ENCODE data around the gene CYP46A1. TPM values are rescaled to one million over a fixed set of nuclear protein-coding genes. Genes with fewer than 3 reads are reported as not detected.

The CYP46A1 gene
- total RNA-seq, 3 donors from 2014 or later (not counting 1 experiment from before 2014, with no cell fraction given) = 0.09 to 0.45 (median 0.09) TPM

DNA sequence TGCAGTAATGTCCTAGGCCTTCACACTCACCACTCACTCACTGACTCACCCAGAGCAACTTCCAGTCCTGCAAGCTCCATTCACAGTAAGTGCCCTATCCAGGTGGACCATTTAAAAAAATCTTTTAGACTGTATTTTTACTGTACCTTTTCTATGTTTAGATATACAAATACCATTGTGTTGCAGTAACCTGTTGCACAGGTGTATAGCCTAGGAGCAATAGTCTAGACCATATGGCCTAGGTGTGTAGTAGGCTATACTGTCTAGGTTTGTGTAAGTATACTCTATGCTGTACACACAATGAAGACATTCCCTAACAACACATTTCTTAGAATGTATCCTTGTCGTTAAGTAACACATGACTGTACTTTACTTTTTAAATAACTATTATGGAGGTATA lies 17.2 kb downstream of the CYP46A1 start:
- intact Hi-C loops (cut with micrococcal nuclease) = no loop called here
- H3K4me3 Mint-ChIP-seq = no peak overlapping the region
- H3K27ac Mint-ChIP-seq = no peak overlapping the region
- peaks cover 0 to 5% of the 10 kb centered on the region in 2 donors for H3K4me1 Mint-ChIP-seq
- Histone ChIP-seq H3K27me3 (ENCODE audit: control insufficient read depth, insufficient read depth, low read length) (no peaks in the 10 kb centered on the region), H3K27ac (ENCODE audit: low read length) (no peak overlapping the region), H3K4me3 (ENCODE audit: low read length) (no peak overlapping the region), H3K9me3 (ENCODE audit: control insufficient read depth, insufficient read depth, low read length) (peaks cover 10% of the 10 kb centered on the region), H3K4me1 (ENCODE audit: control insufficient read depth, insufficient read depth, low read length) (peaks cover 8% of the 10 kb centered on the region), H3K36me3 (ENCODE audit: control insufficient read depth, insufficient read depth, low read length) (no peaks in the 10 kb centered on the region)
- TF ChIP-seq, protein P1, sequence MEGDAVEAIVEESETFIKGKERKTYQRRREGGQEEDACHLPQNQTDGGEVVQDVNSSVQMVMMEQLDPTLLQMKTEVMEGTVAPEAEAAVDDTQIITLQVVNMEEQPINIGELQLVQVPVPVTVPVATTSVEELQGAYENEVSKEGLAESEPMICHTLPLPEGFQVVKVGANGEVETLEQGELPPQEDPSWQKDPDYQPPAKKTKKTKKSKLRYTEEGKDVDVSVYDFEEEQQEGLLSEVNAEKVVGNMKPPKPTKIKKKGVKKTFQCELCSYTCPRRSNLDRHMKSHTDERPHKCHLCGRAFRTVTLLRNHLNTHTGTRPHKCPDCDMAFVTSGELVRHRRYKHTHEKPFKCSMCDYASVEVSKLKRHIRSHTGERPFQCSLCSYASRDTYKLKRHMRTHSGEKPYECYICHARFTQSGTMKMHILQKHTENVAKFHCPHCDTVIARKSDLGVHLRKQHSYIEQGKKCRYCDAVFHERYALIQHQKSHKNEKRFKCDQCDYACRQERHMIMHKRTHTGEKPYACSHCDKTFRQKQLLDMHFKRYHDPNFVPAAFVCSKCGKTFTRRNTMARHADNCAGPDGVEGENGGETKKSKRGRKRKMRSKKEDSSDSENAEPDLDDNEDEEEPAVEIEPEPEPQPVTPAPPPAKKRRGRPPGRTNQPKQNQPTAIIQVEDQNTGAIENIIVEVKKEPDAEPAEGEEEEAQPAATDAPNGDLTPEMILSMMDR (IDR thresholded peaks at IDR 0.05) = no peak
- peaks cover 22 to 26% of the 10 kb centered on the region in 2 donors for H3K27me3 Mint-ChIP-seq (ENCODE audit: low read depth in 2 of 2)
- WGBS (ENCODE audit: insufficient coverage) = 83% methylated on average over 1 of the region's 1 CpG
- peaks cover 7 to 8% of the 10 kb centered on the region in 2 donors for H3K9me3 Mint-ChIP-seq
- peaks cover 18% of the 10 kb centered on the region for H3K36me3 Mint-ChIP-seq
- DNase-seq = no peak
- ATAC-seq = no peak

DNA sequence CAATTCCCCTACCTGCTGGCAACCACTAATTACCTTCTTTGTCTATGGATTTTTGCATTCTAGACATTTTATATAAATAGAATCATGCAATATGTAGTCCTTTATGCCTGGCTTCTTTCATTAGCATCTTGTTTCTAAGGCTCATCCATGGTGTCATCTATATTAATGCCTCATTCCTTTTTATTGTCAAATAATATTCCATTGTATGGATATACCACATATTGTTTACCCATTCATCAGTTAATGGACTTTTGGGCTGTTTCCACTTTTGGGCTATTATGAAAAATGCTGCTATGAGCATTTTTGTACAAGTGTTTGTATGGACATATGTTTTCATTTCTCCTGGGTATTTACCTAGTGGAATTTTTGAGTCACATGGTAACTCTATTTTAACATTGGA lies 18.0 kb downstream of the CYP46A1 start:
- Histone ChIP-seq H3K27ac (ENCODE audit: low read length) (no peak overlapping the region), H3K27me3 (ENCODE audit: control insufficient read depth, insufficient read depth, low read length) (no peaks in the 10 kb centered on the region), H3K36me3 (ENCODE audit: control insufficient read depth, insufficient read depth, low read length) (no peaks in the 10 kb centered on the region), H3K9me3 (ENCODE audit: control insufficient read depth, insufficient read depth, low read length) (peaks cover 10% of the 10 kb centered on the region), H3K4me3 (ENCODE audit: low read length) (no peak overlapping the region), H3K4me1 (ENCODE audit: control insufficient read depth, insufficient read depth, low read length) (peaks cover 8% of the 10 kb centered on the region)
- TF ChIP-seq, protein P1 (IDR thresholded peaks at IDR 0.05) = no peak
- Mint-ChIP-seq H3K9me3 (peaks cover 7 to 8% of the 10 kb centered on the region in 2 donors), H3K27me3 (ENCODE audit: low read depth in 2 of 2) (peaks cover 17 to 20% of the 10 kb centered on the region in 2 donors), H3K4me3 (no peak overlapping the region), H3K4me1 (peaks cover 0 to 5% of the 10 kb centered on the region in 2 donors), H3K27ac (no peak overlapping the region), H3K36me3 (peaks cover 18% of the 10 kb centered on the region)
- intact Hi-C loops (cut with micrococcal nuclease) = no loop called here
- DNase-seq (no peak), ATAC-seq (no peak)

DNA sequence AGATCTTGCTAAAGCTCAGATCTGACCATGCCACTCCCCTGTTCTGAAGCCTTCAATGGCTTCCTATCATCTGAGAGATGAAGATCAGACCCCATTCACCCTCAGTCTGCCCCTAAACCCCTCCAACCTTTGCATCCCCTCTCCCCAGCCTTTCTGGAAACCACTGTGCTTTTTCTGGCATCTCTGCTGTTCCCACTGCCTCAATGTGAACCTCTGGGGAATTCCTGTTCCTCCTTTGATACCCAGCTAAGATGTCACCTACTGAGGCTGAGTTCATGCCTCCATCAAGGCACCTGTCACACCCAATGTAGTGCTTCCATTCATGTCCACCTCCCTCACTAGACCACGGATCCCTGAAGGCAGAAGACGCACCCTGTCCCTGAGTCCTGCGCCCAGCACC lies 19.3 kb downstream of the CYP46A1 start:
- intact Hi-C loops (cut with micrococcal nuclease) = no loop called here
- Histone ChIP-seq H3K27me3 (ENCODE audit: control insufficient read depth, insufficient read depth, low read length) (no peaks in the 10 kb centered on the region), H3K4me1 (ENCODE audit: control insufficient read depth, insufficient read depth, low read length) (peaks cover 8% of the 10 kb centered on the region), H3K36me3 (ENCODE audit: control insufficient read depth, insufficient read depth, low read length) (no peaks in the 10 kb centered on the region), H3K9me3 (ENCODE audit: control insufficient read depth, insufficient read depth, low read length) (peaks cover 10% of the 10 kb centered on the region), H3K27ac (ENCODE audit: low read length) (no peak overlapping the region), H3K4me3 (ENCODE audit: low read length) (no peak overlapping the region)
- Mint-ChIP-seq H3K4me1 (peaks cover 0 to 5% of the 10 kb centered on the region in 2 donors), H3K27me3 (ENCODE audit: low read depth in 2 of 2) (peaks cover 11 to 13% of the 10 kb centered on the region in 2 donors), H3K27ac (no peak overlapping the region), H3K36me3 (peaks cover 18% of the 10 kb centered on the region), H3K4me3 (no peak overlapping the region), H3K9me3 (peaks cover 7 to 8% of the 10 kb centered on the region in 2 donors)
- ATAC-seq (no peak), DNase-seq (no peak)
- TF ChIP-seq, protein P1 (IDR thresholded peaks at IDR 0.05) = no peak
- 97% methylated on average over 3 of the region's 3 CpGs for WGBS (ENCODE audit: insufficient coverage)

DNA sequence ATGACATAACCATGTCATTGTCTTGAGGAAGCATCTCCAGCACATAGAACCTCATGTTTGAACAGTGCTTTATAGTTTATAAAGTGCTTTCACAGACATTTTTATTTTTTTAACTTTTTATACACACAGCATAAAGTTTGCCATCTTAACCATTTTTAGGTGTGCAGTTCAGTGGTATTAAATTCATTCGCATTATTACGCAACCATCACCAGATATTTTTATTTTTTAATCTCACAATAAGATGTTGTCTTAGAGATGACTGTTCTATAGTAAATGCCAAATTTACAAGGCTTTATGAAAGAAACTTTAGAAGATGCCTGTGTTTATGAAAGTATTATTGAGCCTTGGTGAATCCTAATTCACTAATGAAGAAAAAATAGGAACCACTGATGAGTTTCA lies 19.9 kb downstream of the CYP46A1 start:
- Mint-ChIP-seq H3K27ac (no peak overlapping the region), H3K4me3 (no peak overlapping the region), H3K36me3 (peaks cover 18% of the 10 kb centered on the region), H3K9me3 (peaks cover 7 to 8% of the 10 kb centered on the region in 2 donors), H3K27me3 (ENCODE audit: low read depth in 2 of 2) (peaks cover 11 to 13% of the 10 kb centered on the region in 2 donors), H3K4me1 (peaks cover 0 to 3% of the 10 kb centered on the region in 2 donors)
- no peak for DNase-seq
- ATAC-seq = no peak
- Histone ChIP-seq H3K4me1 (ENCODE audit: control insufficient read depth, insufficient read depth, low read length) (peaks cover 5% of the 10 kb centered on the region), H3K4me3 (ENCODE audit: low read length) (no peak overlapping the region), H3K36me3 (ENCODE audit: control insufficient read depth, insufficient read depth, low read length) (no peaks in the 10 kb centered on the region), H3K9me3 (ENCODE audit: control insufficient read depth, insufficient read depth, low read length) (peaks cover 10% of the 10 kb centered on the region), H3K27me3 (ENCODE audit: control insufficient read depth, insufficient read depth, low read length) (no peaks in the 10 kb centered on the region), H3K27ac (ENCODE audit: low read length) (no peak overlapping the region)
- no CpG with 5 or more reads among the region's 2 CpGs for WGBS (ENCODE audit: insufficient coverage)
- intact Hi-C loops (cut with micrococcal nuclease) = no loop called here
- TF ChIP-seq, protein P1 (IDR thresholded peaks at IDR 0.05) = no peak
